C4-2B (cell line): ENCODE measurements around the gene COG5.

ENCODE experiments used
- H3K27ac ChIP-seq: fragments of 450-650 bp; 2 replicates; pipeline ENCODE4 v1.5.1; 2017
- ZFX ChIP-seq: fragments of 450-650 bp; IDR thresholded peaks from 2 replicates; pipeline ENCODE4 v1.6.1; 2017
- TF ChIP-seq, protein P1 (sequence below): fragments of 450-650 bp; conservative IDR thresholded peaks from 2 replicates; pipeline ENCODE4 v1.5.1; 2017; ENCODE audit warnings: mild to moderate bottlenecking

COG5 gene

DNA sequence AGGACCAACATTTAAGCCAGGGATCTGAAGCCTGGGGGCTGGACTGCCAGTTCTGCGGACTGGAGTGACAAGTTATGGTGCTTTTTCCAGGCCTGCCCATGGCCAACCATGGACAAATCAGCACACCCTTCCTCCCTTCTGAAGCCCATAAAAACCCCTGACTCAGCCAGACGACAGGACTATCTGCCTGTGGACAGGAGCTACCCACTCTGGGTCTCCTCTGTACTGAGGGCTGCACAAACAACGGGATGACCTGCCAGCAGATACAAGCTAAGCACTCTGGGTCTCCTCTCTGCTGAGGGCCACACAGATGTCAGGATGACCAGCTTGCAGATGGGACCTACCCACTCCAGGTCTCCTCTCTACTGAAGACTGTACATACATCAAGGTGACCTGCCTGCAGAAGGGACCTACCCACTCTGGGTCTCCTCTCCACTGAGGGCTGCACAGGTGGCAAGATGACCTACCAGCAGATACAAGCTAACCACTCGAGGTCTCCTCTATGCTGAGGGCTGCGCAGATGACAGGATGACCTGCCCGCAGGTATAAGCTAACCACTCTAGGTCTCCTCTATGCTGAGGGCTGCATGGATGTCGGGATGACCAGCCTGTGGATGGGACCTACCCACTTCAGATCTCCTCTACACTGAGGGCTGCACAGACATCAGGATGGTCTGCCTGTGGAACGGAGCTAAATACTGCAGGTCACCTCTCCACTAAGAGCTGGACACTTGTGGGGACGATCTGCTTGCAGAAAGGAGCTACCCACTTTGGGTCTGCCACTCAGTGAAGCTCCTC, 204.0 kb downstream of the COG5 start:
- no peak overlapping the region for H3K27ac ChIP-seq
- TF ChIP-seq, protein P1, sequence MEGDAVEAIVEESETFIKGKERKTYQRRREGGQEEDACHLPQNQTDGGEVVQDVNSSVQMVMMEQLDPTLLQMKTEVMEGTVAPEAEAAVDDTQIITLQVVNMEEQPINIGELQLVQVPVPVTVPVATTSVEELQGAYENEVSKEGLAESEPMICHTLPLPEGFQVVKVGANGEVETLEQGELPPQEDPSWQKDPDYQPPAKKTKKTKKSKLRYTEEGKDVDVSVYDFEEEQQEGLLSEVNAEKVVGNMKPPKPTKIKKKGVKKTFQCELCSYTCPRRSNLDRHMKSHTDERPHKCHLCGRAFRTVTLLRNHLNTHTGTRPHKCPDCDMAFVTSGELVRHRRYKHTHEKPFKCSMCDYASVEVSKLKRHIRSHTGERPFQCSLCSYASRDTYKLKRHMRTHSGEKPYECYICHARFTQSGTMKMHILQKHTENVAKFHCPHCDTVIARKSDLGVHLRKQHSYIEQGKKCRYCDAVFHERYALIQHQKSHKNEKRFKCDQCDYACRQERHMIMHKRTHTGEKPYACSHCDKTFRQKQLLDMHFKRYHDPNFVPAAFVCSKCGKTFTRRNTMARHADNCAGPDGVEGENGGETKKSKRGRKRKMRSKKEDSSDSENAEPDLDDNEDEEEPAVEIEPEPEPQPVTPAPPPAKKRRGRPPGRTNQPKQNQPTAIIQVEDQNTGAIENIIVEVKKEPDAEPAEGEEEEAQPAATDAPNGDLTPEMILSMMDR, result no peak
- no peak for TF ChIP-seq ZFX

DNA sequence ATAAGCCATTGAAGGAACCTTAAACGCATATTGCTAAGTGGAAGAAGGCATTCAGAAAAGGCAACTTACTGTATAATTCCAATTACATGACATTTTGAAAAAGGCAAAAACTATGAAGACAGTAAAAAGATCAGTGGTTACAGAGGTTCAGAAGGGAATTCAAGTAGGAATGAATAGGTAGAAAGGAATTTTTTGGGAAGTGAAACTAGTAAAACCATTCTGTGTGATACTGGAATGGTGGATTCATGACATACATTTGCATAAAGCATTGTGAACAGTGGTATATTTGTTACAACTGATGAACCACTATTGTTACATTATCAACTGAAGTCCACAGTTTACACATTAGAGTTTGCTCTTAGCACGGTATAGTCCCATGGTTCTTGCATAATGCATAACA, 208.1 kb downstream of the COG5 start:
- TF ChIP-seq, protein P1, result no peak
- TF ChIP-seq ZFX, result no peak
- no peak overlapping the region for H3K27ac ChIP-seq

DNA sequence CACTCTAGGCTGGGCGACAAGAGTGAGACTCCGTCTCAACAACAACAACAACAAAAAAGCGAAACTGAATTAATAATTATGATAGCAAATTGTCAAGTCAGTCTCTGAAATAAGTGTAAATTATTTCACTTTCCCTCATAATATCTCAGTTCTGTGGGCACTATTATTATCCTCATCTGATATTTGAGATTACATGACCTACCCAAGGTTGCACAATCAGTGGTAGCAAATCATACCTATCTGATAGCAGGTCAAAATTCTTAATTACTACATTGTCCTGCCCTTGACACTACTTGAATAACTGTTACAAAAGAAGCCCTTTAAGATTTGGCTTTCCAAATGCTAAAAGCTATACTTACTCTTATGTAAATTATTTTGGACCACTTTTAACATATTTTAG, 209.1 kb downstream of the COG5 start:
- H3K27ac ChIP-seq, result no peak overlapping the region
- no peak for TF ChIP-seq ZFX

DNA sequence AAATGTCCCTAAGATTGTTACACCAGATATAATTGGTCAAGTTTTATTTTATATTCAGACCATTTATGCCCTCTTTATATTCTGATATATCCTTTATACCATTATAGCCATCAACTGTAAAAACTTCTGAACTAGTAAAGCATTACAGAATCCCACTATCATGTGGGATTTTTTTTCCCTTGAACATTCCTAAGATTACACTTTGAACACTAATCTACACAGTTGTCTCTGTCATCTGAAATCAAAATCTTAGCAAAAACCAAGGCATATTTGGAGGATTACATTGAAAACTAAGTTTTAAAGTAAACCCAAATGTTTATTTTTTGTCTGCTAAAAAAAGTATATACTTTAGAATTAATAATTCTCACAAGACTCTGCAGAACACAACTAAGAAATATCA, 210.0 kb downstream of the COG5 start:
- H3K27ac ChIP-seq, result no peak overlapping the region
- TF ChIP-seq ZFX, result no peak
- TF ChIP-seq, protein P1, result no peak

DNA sequence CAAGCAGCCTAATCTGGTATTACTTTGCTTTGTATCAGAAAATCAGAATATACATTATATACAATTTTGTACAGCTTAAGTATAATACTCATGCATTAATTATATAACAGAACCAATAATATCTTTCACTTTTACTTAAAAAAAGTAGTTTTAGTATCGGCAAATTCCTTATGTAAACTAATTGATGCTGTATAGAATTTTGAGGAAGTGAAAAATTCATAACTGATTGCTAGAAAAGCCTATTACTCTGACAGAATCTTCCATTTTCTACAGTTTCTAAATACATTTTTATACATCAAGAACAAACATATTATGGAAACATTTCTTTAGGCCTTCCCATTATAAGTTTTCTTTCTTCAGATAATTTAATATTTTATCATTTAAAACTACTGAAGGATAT, 217.8 kb downstream of the COG5 start:
- TF ChIP-seq ZFX, result no peak
- TF ChIP-seq, protein P1, result no peak
- H3K27ac ChIP-seq, result no peak overlapping the region

DNA sequence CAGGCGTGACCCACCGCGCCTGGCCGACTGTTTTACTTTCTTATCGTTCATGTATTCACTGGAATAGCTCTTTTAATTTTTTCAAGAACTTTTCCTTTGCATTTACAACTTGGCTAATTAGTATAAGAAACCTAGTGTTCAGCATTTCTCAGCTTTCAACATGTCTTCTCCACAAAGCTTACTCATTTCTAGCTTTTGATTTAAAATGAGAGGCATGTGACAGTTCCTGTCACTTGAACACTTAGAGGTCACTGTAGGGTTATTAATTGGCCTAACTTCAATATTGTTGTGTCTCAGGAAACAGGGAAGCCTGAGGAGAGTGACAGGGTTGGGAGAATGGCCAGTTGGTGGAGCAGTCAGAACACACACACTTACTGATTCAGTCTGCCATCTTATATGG, 218.9 kb downstream of the COG5 start:
- TF ChIP-seq, protein P1, result no peak
- TF ChIP-seq ZFX, result no peak
- no peak overlapping the region for H3K27ac ChIP-seq

DNA sequence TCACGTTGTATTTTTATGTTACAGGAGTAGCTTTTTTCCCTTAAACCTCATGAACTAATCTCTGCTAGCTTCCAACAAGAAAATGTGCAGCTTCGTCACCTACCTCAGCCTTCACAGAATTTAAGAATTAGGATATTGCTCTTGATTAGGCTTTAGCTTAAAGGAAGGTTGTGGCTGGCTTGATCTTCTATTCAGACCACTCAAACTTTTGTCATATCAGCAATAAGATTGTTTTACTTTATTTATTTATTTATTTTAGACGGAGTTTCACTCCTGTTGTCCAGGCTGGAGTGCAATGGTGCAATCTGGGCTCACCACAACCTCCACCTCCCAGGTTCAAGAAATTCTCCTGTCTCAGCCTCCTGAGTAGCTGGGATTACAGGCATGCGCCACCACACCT, 219.4 kb downstream of the COG5 start:
- TF ChIP-seq, protein P1, result no peak
- no peak for TF ChIP-seq ZFX

DNA sequence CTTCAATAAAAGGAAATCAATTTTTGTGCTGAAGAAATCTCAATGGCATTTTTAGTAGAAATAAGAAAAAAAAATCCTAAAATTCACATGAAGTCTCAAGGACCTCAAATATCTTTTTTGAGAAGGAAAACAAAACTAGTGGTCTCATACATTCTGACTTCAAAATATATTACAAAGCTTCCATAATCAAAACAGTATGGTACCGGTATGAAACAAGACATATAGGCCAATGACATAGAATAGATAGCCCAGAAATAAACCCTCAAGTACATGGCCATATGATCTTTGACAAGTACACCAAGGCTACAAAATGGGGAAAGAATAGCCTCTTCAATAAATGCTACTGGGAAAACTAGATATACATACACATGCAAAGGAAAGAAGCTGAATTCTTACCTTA, 225.6 kb downstream of the COG5 start:
- H3K27ac ChIP-seq, result no peak overlapping the region
- no peak for TF ChIP-seq ZFX
- TF ChIP-seq, protein P1, result no peak

More for the DNA sequence above, 219.4 kb downstream of the COG5 start:
- no peak overlapping the region for H3K27ac ChIP-seq
